HG03521 (cell line): ENCODE measurements around the gene ABCF2.

ENCODE experiments used
- ATAC-seq: cut with Tn5 transposase; IDR thresholded peaks from one replicate; pipeline ENCODE4 v1.9.1; 2021; ENCODE audit warnings: mild to moderate bottlenecking, moderate library complexity; ENCODE audit not compliant: unreplicated experiment

The ABCF2 gene

GRCh38 chr7:151242159-151243044 lies 15.4 kb upstream of the ABCF2 start:
- no peak for ATAC-seq

- no peak for ATAC-seq
Measured at GRCh38 chr7:151241755-151242096, 14.7 kb upstream of the ABCF2 start.

DNA sequence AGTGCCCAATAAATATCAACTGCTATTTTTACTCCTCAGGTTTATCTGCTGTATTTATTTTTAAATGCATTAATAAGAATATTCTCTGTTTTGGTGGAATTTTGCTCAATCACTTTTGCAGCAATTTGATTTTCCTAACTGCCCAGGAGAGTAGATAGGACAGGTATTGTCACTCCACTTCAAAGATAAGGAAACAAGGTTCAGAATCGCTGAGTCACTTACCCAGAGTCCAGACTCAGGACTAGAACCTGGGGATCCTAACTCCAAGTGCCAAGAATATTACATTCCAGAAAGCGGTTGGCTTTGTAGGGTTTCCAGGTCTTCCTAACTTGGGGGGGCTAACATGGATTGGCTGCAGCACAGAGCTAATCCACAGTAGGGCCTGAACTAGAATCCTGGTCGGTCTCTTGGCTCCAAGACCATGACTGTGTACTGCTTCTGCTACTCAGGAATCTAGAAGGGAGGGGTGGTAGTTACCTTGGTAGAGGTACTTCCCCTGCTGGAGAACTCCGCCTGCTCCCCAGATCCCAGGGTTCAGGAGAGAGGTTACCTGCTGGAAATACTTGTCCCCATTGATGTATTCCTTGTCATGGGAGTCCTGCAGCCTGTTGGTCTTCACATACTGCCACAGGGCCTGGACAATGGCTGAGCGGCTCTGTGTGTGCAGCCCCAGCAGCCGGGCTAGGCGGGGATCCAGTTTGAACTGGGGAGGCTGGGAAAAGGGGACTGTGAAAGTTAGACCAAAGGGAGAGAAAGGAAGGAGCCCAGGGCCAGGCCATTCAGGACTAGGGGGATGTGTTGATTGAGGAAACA lies 14.1 kb upstream of the ABCF2 start:
- ATAC-seq, result no peak

GRCh38 chr7:151240536-151240935 lies 13.5 kb upstream of the ABCF2 start:
- ATAC-seq, result no peak

- ATAC-seq, result no peak
Measured at GRCh38 chr7:151239837-151240459, 12.9 kb upstream of the ABCF2 start.

DNA sequence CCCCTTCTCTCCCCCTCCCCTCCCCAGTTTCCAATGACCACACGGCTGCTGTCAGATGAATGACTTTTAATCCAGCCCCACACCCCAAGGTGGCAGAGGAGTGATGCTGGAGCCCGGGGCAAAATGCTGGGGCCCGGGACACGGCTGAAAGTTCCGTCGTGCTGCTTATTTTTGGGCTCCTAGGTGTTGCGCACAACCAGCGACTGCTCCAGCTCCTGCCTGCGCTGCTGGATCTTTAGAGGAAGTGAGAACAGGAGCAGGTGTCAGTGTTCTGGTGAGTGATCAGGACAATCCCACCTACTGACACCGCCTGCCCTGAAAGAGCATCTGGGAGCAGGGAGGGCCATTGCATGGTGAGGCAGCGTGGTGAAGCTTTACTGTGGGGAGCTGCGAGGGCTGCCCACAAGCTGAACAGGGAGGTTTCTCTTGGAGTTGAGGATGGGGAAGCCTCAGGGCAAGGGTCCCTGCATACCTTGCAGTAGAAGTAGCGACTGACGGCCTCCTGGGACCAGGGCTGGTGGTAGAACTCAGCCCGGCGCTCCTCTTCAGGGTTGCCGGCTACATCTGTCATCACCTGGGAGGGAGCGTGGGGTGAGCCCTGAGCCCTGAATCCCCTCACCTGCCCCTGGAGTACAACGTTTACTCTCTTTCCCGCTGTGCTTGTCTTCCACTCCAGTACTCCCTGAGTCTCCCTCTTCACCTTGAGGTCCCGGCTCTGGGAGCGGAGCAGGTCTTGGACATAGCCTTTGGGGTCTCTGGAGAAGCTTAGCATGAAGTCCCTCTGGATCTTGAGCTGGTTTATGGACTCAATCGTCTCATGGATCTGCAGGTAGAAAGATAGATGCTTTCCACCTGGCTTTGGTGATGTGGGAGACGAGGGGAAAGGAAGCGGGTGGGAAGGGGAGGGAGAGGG lies 12.2 kb upstream of the ABCF2 start:
- ATAC-seq, result no peak

GRCh38 chr7:151238190-151238810 lies 11.3 kb upstream of the ABCF2 start:
- ATAC-seq, result no peak

- no peak for ATAC-seq
Measured at GRCh38 chr7:151237244-151238189, 10.5 kb upstream of the ABCF2 start.

GRCh38 chr7:151236406-151236805 lies 9.4 kb upstream of the ABCF2 start:
- ATAC-seq, result no peak

GRCh38 chr7:151235091-151235787 lies 8.2 kb upstream of the ABCF2 start:
- ATAC-seq, result no peak

GRCh38 chr7:151233804-151234203 lies 6.8 kb upstream of the ABCF2 start:
- no peak for ATAC-seq

GRCh38 chr7:151232917-151233701 lies 6.1 kb upstream of the ABCF2 start:
- ATAC-seq, result peak; percentile 32

DNA sequence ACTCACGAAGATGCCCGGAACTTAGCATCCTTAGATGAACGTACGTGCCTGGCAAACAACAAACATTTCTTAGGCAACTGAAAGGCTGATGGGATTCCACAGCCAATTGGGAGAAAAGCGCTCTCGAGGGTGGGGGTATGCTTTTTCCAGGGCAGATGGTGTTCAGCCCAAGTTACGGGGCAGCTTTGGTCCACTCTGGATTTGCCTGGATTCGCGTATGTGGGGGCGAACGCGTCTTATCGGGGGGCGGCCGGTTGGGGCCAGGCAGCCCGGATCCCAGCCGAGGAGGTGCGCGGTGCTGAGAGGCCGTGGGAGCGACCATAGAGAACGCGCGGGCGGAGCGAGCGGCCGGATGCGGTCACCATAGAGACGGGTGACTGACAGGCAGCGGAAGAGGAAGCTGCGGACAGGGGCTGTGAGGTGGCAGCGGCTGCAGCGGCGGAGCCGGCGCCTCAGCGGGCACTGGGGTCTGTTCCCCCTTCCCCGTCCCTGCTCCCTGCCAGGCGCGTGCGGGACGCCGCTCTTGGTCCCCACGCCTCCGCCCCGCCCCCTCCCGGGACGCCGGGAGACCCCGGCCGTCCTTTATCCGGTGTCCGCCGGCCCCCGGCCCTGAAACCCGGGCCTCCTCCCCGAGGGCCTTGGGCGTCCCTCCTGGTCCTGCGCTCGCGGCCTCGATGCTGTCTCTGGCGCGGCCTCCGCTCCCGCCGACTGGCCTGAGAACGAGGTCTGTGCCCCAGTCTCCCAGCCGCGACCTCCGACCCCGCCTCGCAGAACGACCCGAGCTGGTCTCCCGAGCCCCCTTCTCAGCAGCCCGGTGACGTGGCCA lies 5.3 kb upstream of the ABCF2 start, which contains the start of gene CHPF2:
Gene CHPF2 (plus strand): TSS at position 393 of the 826 bp plus-strand sequence. CDS start 1,529 bp downstream, outside the sequence.
- peak; percentile 96 for ATAC-seq

GRCh38 chr7:151231080-151231479 lies 4.1 kb upstream of the ABCF2 start:
- ATAC-seq, result no peak

- ATAC-seq, result no peak
Measured at GRCh38 chr7:151229249-151229648, 2.2 kb upstream of the ABCF2 start.

- ATAC-seq, result no peak
Measured at GRCh38 chr7:151228024-151228866, 1.2 kb upstream of the ABCF2 start.
